ENCODE data around the gene NPHP3.

Gene NPHP3

GRCh38 chr3:132703733-132704132 lies 18.5 kb downstream of the NPHP3 start:
- intact Hi-C loops (cut with DNase I) = no loop called here
- DNase-seq = no peak

- DNase-seq = no peak
- intact Hi-C loops (cut with DNase I) = no loop called here
Measured at GRCh38 chr3:132695422-132695821, 26.8 kb downstream of the NPHP3 start.

- intact Hi-C loops (cut with DNase I) = no loop called here
- no peak for DNase-seq
Measured at GRCh38 chr3:132694991-132695390, 27.2 kb downstream of the NPHP3 start.

GRCh38 chr3:132690040-132690439 lies 32.2 kb downstream of the NPHP3 start:
- intact Hi-C loops (cut with DNase I) = no loop called here
- DNase-seq = no peak

- intact Hi-C loops (cut with DNase I) = no loop called here
- DNase-seq = no peak
Measured at GRCh38 chr3:132682201-132682600, 40.0 kb downstream of the NPHP3 start.

- no peak for DNase-seq
- intact Hi-C loops (cut with DNase I) = no loop called here
Measured at GRCh38 chr3:132681421-132681820, 40.8 kb downstream of the NPHP3 start.

GRCh38 chr3:132679911-132680310 lies 42.3 kb downstream of the NPHP3 start:
- intact Hi-C loops (cut with DNase I) = no loop called here
- no peak for DNase-seq

- no peak for DNase-seq
- intact Hi-C loops (cut with DNase I) = no loop called here
Measured at GRCh38 chr3:132675408-132675807, 46.8 kb downstream of the NPHP3 start.

GRCh38 chr3:132669256-132669777 lies 52.9 kb downstream of the NPHP3 start:
- peak in 1 of 42 donors; percentile 8 for DNase-seq
- intact Hi-C loops (cut with DNase I) = no loop called here

GRCh38 chr3:132665230-132665745 lies 56.9 kb downstream of the NPHP3 start:
- intact Hi-C loops (cut with DNase I) = no loop called here
- no peak for DNase-seq

- intact Hi-C loops (cut with DNase I) = no loop called here
- DNase-seq = no peak
Measured at GRCh38 chr3:132662212-132662611, 60.0 kb downstream of the NPHP3 start.

- intact Hi-C loops (cut with DNase I) = no loop called here
- DNase-seq = no peak
Measured at GRCh38 chr3:132661101-132661500, 61.1 kb downstream of the NPHP3 start.

GRCh38 chr3:132660811-132661070 lies 61.5 kb downstream of the NPHP3 start:
- DNase-seq = no peak
- intact Hi-C loops (cut with DNase I) = no loop called here

- intact Hi-C loops (cut with DNase I) = no loop called here
- peak; percentile 52 to 87 (median 74) for DNase-seq
Measured at GRCh38 chr3:132660052-132660810, 62.0 kb downstream of the NPHP3 start, which contains the start of gene UBA5. Gene UBA5 (plus strand): TSS chr3:132660329. CDS start chr3:132660538, 209 bp downstream.

- intact Hi-C loops (cut with DNase I) = no loop called here
- peak; percentile 35 to 84 (median 68) for DNase-seq
Measured at GRCh38 chr3:132659365-132660051, 62.7 kb downstream of the NPHP3 start, which contains the start of gene ACAD11. Gene ACAD11 (minus strand): TSS chr3:132659809. CDS start chr3:132659751, 58 bp downstream.

GRCh38 chr3:132659000-132659364 lies 63.2 kb downstream of the NPHP3 start:
- intact Hi-C loops (cut with DNase I) = no loop called here
- DNase-seq = peak in 8 of 42 donors; percentile 7 to 48 (median 20)

- DNase-seq = no peak
- intact Hi-C loops (cut with DNase I) = no loop called here
Measured at GRCh38 chr3:132657869-132658747, 64.1 kb downstream of the NPHP3 start.

- no peak for DNase-seq
Measured at GRCh38 chr3:132655471-132655870, 66.7 kb downstream of the NPHP3 start.

GRCh38 chr3:132654721-132655120 lies 67.5 kb downstream of the NPHP3 start:
- intact Hi-C loops (cut with DNase I) = no loop called here
- DNase-seq = no peak

More at GRCh38 chr3:132655471-132655870, 66.7 kb downstream of the NPHP3 start:
- intact Hi-C loops (cut with DNase I) = no loop called here
